WTC11 (cell line): ENCODE results near the gene TOMM6.

Experiments used
- ATF2 ChIP-seq: sonication (generic); formaldehyde crosslinking; IDR thresholded peaks from 2 replicates; pipeline ENCODE4 v1.8.1; 2022; ENCODE audit warnings: low read depth, missing genetic modification reagents, borderline replicate concordance
- CBFB ChIP-seq: sonication (generic); formaldehyde crosslinking; IDR thresholded peaks from 2 replicates; pipeline ENCODE4 v1.8.1; 2022; ENCODE audit warnings: mild to moderate bottlenecking, low read depth, missing genetic modification reagents
- CREM ChIP-seq: sonication (generic); formaldehyde crosslinking; IDR thresholded peaks from 2 replicates; pipeline ENCODE4 v1.8.1; 2022; ENCODE audit warnings: mild to moderate bottlenecking, missing genetic modification reagents, moderate library complexity
- CTCF ChIP-seq: fragments of 200-600 bp; IDR thresholded peaks from 2 replicates; pipeline ENCODE4 v1.8.0; 2022; ENCODE audit warnings: antibody characterized with exemption
- GABPB1 ChIP-seq: sonication (generic); formaldehyde crosslinking; IDR thresholded peaks from 2 replicates; pipeline ENCODE4 v1.8.1; 2023; ENCODE audit warnings: mild to moderate bottlenecking, missing genetic modification reagents
- GTF2I ChIP-seq: fragments of 250-450 bp; sonication (Bioruptor Pico); conservative IDR thresholded peaks from 2 replicates; pipeline ENCODE4 v1.4.0; 2021; ENCODE audit warnings: mild to moderate bottlenecking
- HMGXB4 ChIP-seq: sonication (generic); formaldehyde crosslinking; IDR thresholded peaks from 2 replicates; pipeline ENCODE4 v1.8.1; 2023; ENCODE audit warnings: mild to moderate bottlenecking, moderate library complexity, missing genetic modification reagents
- NFE2L1 ChIP-seq: sonication (generic); formaldehyde crosslinking; IDR thresholded peaks from 2 replicates; pipeline ENCODE4 v1.8.1; 2023; ENCODE audit warnings: missing genetic modification reagents
- NR1H2 ChIP-seq: sonication (generic); formaldehyde crosslinking; IDR thresholded peaks from 2 replicates; pipeline ENCODE4 v1.9.0; 2021; ENCODE audit warnings: mild to moderate bottlenecking, moderate library complexity, missing genetic modification reagents
- SMAD3 ChIP-seq: sonication (generic); formaldehyde crosslinking; IDR thresholded peaks from 2 replicates; pipeline ENCODE4 v1.8.0; 2022; ENCODE audit warnings: missing genetic modification reagents, mild to moderate bottlenecking, borderline replicate concordance
- SP1 ChIP-seq: sonication (generic); formaldehyde crosslinking; conservative IDR thresholded peaks from 2 replicates; pipeline ENCODE4 v1.8.1; 2022; ENCODE audit warnings: missing genetic modification reagents
- TCF7 ChIP-seq: sonication (generic); formaldehyde crosslinking; IDR thresholded peaks from 2 replicates; pipeline ENCODE4 v1.8.0; 2022; ENCODE audit warnings: mild to moderate bottlenecking, low read depth, missing genetic modification reagents, moderate library complexity
- ZMAT4 ChIP-seq: fragments of 250-450 bp; sonication (Bioruptor Pico); IDR thresholded peaks from 2 replicates; pipeline ENCODE4 v1.9.0; 2021; ENCODE audit warnings: mild to moderate bottlenecking
- TF ChIP-seq, protein P1 (sequence below): sonication (generic); formaldehyde crosslinking; IDR thresholded peaks from 2 replicates; pipeline ENCODE4 v1.8.1; 2023; ENCODE audit warnings: mild to moderate bottlenecking, missing genetic modification reagents, moderate library complexity

GRCh38 chr6:41775293-41775882 is 12.1 kb upstream of the TOMM6 start:
- TF ChIP-seq CTCF (no peak), CBFB (CRISPR knock-in tag) (no peak), HMGXB4 (CRISPR knock-in tag) (no peak), TCF7 (no peak), NR1H2 (no peak), SP1 (CRISPR knock-in tag) (no peak), CREM (CRISPR knock-in tag) (no peak), GTF2I (CRISPR knock-in tag) (no peak), ZMAT4 (CRISPR knock-in tag) (no peak), ATF2 (CRISPR knock-in tag) (no peak), NFE2L1 (CRISPR knock-in tag) (no peak), GABPB1 (CRISPR knock-in tag) (no peak), SMAD3 (no peak)
- TF ChIP-seq, protein P1, sequence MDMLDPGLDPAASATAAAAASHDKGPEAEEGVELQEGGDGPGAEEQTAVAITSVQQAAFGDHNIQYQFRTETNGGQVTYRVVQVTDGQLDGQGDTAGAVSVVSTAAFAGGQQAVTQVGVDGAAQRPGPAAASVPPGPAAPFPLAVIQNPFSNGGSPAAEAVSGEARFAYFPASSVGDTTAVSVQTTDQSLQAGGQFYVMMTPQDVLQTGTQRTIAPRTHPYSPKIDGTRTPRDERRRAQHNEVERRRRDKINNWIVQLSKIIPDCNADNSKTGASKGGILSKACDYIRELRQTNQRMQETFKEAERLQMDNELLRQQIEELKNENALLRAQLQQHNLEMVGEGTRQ: no peak
